IMR-90 (cell line): ENCODE data around the gene PPT2. TPM values are rescaled to one million over a fixed set of nuclear protein-coding genes. Genes with fewer than 3 reads are reported as not detected.

Experiments
- ATAC-seq: fragments of 200-7000 bp; cut with Tn5 transposase; 2 replicates; pipeline ENCODE4 v1.9.1; 2020; ENCODE audit warnings: low read depth, mild to moderate bottlenecking, moderate library complexity
- BruUV-seq: library from RNA; stranded (reverse); fragments of 400-500 nt; replicated peaks from 2 replicates; lab custom pipeline; 2021; lab: Mats Ljungman, UMichigan
- CTCF ChIA-PET: fragments of 300-600 bp; formaldehyde crosslinking; extraction: SDS; loops from one replicate; lab custom pipeline; 2021; ENCODE audit warnings: antibody characterized with exemption; lab: Yijun Ruan, JAX
- POLR2A ChIA-PET: fragments of 300-600 bp; sonication (Branson Sonifier 250); formaldehyde crosslinking; loops from one replicate; lab custom pipeline; 2022; ENCODE audit warnings: antibody characterized with exemption; ENCODE audit not compliant: unreplicated experiment; lab: Charles Lee
- DNase-seq: peaks from one replicate; pipeline ENCODE4 v3.0.0; 2013
- H2AFZ ChIP-seq: replicated peaks from 2 replicates; pipeline ENCODE3; 2013; ENCODE audit warnings: low read length, mild to moderate bottlenecking; ENCODE audit not compliant: poor library complexity
- H2AK5ac ChIP-seq: 2 replicates; pipeline ENCODE4 v1.6.1; 2013; ENCODE audit warnings: low read depth, low read length, inconsistent platforms
- H2AK9ac ChIP-seq: replicated peaks from 2 replicates; pipeline ENCODE3; 2013; ENCODE audit warnings: mild to moderate bottlenecking, low read depth, low read length, moderate library complexity; ENCODE audit not compliant: poor library complexity
- H2BK120ac ChIP-seq: 2 replicates; pipeline ENCODE4 v1.6.1; 2013; ENCODE audit warnings: low read depth, low read length, inconsistent platforms
- H2BK15ac ChIP-seq: 3 replicates; pipeline ENCODE4 v1.6.1; 2013; ENCODE audit warnings: low read depth, low read length, inconsistent platforms
- H2BK20ac ChIP-seq: 2 replicates; pipeline ENCODE4 v1.6.1; 2013; ENCODE audit warnings: low read depth, mild to moderate bottlenecking, inconsistent platforms, low read length, moderate library complexity
- H2BK5ac ChIP-seq: 2 replicates; pipeline ENCODE4 v1.6.1; 2013; ENCODE audit warnings: mild to moderate bottlenecking, low read depth, low read length, inconsistent platforms; ENCODE audit not compliant: poor library complexity, severe bottlenecking
- H3K14ac ChIP-seq: replicated peaks from 2 replicates; pipeline ENCODE4 v1.6.1; 2013; ENCODE audit warnings: low read depth, low read length, inconsistent platforms
- H3K18ac ChIP-seq: 2 replicates; pipeline ENCODE4 v1.6.1; 2013; ENCODE audit warnings: low read depth, low read length, control low read depth
- H3K23ac ChIP-seq: 2 replicates; pipeline ENCODE4 v1.6.1; 2013; ENCODE audit warnings: low read depth, low read length, inconsistent platforms
- H3K27ac ChIP-seq: 2 replicates; pipeline ENCODE4 v1.5.1; 2013; ENCODE audit warnings: mild to moderate bottlenecking, control low read depth, low read length; ENCODE audit not compliant: insufficient read depth
- H3K27me3 ChIP-seq: 2 replicates; pipeline ENCODE4 v1.6.1; 2013; ENCODE audit warnings: low read length; ENCODE audit not compliant: control insufficient read depth, insufficient read depth
- H3K36me3 ChIP-seq: 2 replicates; pipeline ENCODE4 v1.6.1; 2013; ENCODE audit warnings: low read length, mixed read lengths; ENCODE audit not compliant: control insufficient read depth, insufficient read depth
- H3K4ac ChIP-seq: 2 replicates; pipeline ENCODE4 v1.6.1; 2013; ENCODE audit warnings: low read depth, low read length, inconsistent platforms
- H3K4me1 ChIP-seq: 2 replicates; pipeline ENCODE4 v1.6.1; 2013; ENCODE audit warnings: low read length, mixed read lengths; ENCODE audit not compliant: control insufficient read depth, insufficient read depth
- H3K4me2 ChIP-seq: 2 replicates; pipeline ENCODE4 v1.6.1; 2013; ENCODE audit warnings: low read depth, mild to moderate bottlenecking, control low read depth, low read length, moderate library complexity
- H3K4me3 ChIP-seq: 2 replicates; pipeline ENCODE4 v1.5.1; 2013; ENCODE audit warnings: low read depth, mild to moderate bottlenecking, control low read depth, low read length, moderate library complexity; ENCODE audit not compliant: insufficient read depth
- H3K56ac ChIP-seq: 2 replicates; pipeline ENCODE4 v1.6.1; 2013; ENCODE audit warnings: low read length, inconsistent platforms; ENCODE audit not compliant: insufficient read depth; ENCODE audit errors: extremely low read depth
- H3K79me1 ChIP-seq, 2 experiments: 2 replicates each; pipeline ENCODE4 v1.6.1; 2013; ENCODE audit warnings: low read length in 2 of 2, inconsistent platforms in 1 of 2, low read depth in 1 of 2
- H3K9ac ChIP-seq: 2 replicates; pipeline ENCODE4 v1.6.1; 2013; ENCODE audit warnings: low read depth, low read length, control low read depth
- H3K9me1 ChIP-seq: 2 replicates; pipeline ENCODE4 v1.6.1; 2013; ENCODE audit warnings: low read length, inconsistent platforms; ENCODE audit not compliant: insufficient read depth
- H3K9me3 ChIP-seq: 2 replicates; pipeline ENCODE4 v1.6.1; 2013; ENCODE audit warnings: low read length; ENCODE audit not compliant: control insufficient read depth, insufficient read depth
- H4K20me1 ChIP-seq: 2 replicates; pipeline ENCODE4 v1.6.1; 2013; ENCODE audit warnings: low read length, inconsistent platforms; ENCODE audit not compliant: insufficient read depth
- H4K5ac ChIP-seq: 2 replicates; pipeline ENCODE4 v1.6.1; 2013; ENCODE audit warnings: mild to moderate bottlenecking, low read depth, low read length, control low read depth
- H4K8ac ChIP-seq, 2 experiments: 2 replicates each; pipeline ENCODE4 v1.6.1; 2013; ENCODE audit warnings: low read depth in 2 of 2, low read length in 2 of 2, control low read depth in 1 of 2, inconsistent platforms in 1 of 2
- H4K91ac ChIP-seq: 2 replicates; pipeline ENCODE4 v1.6.1; 2013; ENCODE audit warnings: low read depth, low read length, inconsistent platforms; ENCODE audit not compliant: insufficient read depth
- CEBPB ChIP-seq: IDR thresholded peaks from 2 replicates; pipeline ENCODE4 v1.6.1; 2012; ENCODE audit warnings: low read depth, low read length, improper control_type of control experiment
- ELK1 ChIP-seq: fragments of 150-350 bp; IDR thresholded peaks from 2 replicates; pipeline ENCODE4 v1.6.1; 2016; ENCODE audit warnings: low read depth, mild to moderate bottlenecking, low read length, moderate library complexity, borderline replicate concordance
- MAZ ChIP-seq: IDR thresholded peaks from 2 replicates; pipeline ENCODE4 v1.6.1; 2012; ENCODE audit warnings: low read depth, mild to moderate bottlenecking, low read length, improper control_type of control experiment, moderate library complexity, borderline replicate concordance
- MXI1 ChIP-seq: IDR thresholded peaks from 2 replicates; pipeline ENCODE4 v1.6.1; 2012; ENCODE audit warnings: low read depth, mild to moderate bottlenecking, low read length, moderate library complexity, borderline replicate concordance
- NFE2L2 ChIP-seq: fragments of 150-350 bp; IDR thresholded peaks from 2 replicates; pipeline ENCODE4 v1.6.1; 2016; ENCODE audit warnings: low read depth, mild to moderate bottlenecking, low read length
- POLR2A ChIP-seq: IDR thresholded peaks from 2 replicates; pipeline ENCODE4 v1.6.1; 2012; ENCODE audit warnings: mild to moderate bottlenecking, low read depth, low read length
- RAD21 ChIP-seq: IDR thresholded peaks from 2 replicates; pipeline ENCODE4 v1.6.1; 2012; ENCODE audit warnings: low read length, improper control_type of control experiment
- RCOR1 ChIP-seq: IDR thresholded peaks from 2 replicates; pipeline ENCODE4 v1.6.1; 2012; ENCODE audit warnings: mild to moderate bottlenecking, low read length, improper control_type of control experiment; ENCODE audit not compliant: insufficient replicate concordance
- USF2 ChIP-seq: fragments of 150-350 bp; IDR thresholded peaks from 2 replicates; pipeline ENCODE4 v1.6.1; 2017; ENCODE audit warnings: mild to moderate bottlenecking, antibody characterized with exemption, low read length, low read depth
- WGBS, 2 experiments: methylation state at CpG; one replicate each; pipeline versions ENCODE4 v1.1.5 to v1.1.7; 2013; ENCODE audit warnings: missing lambda C conversion rate in 2 of 2; ENCODE audit not compliant: insufficient read length in 1 of 2; ENCODE audit errors: extremely low coverage in 2 of 2; 5-methylcytosine and 5-hydroxymethylcytosine counted together
- dilution Hi-C: fragments of 300-500 bp; cut with HindIII; formaldehyde crosslinking; loops from one replicate; pipeline ENCODE4 v1.14.3; 2018; ENCODE audit warnings: low sequenced_read_pairs; ENCODE audit not compliant: unreplicated experiment
- in situ Hi-C: fragments of 300-500 bp; cut with MboI; formaldehyde crosslinking; loops from 3 replicates; pipeline ENCODE4 v1.14.3; 2019; ENCODE audit warnings: low sequenced_read_pairs, inconsistent platforms, mixed read lengths
- intact Hi-C: fragments of 100-400 bp; cut with micrococcal nuclease; formaldehyde crosslinking; loops from 2 replicates; pipeline ENCODE4 v1.10.0; 2022
- polyA plus RNA-seq, 3 experiments: library from polyadenylated mRNA; depleted of rRNA; stranded (reverse); fragments of >200 nt; gene quantifications; 2 replicates each; pipeline ENCODE4 v1.2.3, GENCODE V29; 2012; ENCODE audit warnings: low replicate concordance in 1 of 3
- total RNA-seq: library from RNA; depleted of rRNA; stranded (reverse); fragments of >200 nt; gene quantifications from 2 replicates; pipeline ENCODE4 v1.2.3, GENCODE V29; 2012

The PPT2 gene
- total and polyA plus RNA-seq, 2 of the 4 experiments (the other 2 are of a cell fraction), result 3.2 to 16.2 TPM

GRCh38 chr6:32110632-32111031 is 43.3 kb upstream of the PPT2 start:
- Histone ChIP-seq H3K36me3 (peaks cover 3% of the 10 kb centered on the region; the same call in 1 of the 2 replicates), H3K27me3 (peaks cover 27% of the 10 kb centered on the region), H3K14ac (no peak overlapping the region), H3K4me2 (no peak overlapping the region), H2BK120ac (no peak overlapping the region), H2AK9ac (no peak overlapping the region), H4K91ac (no peak overlapping the region), H2AK5ac (no peak overlapping the region; the same call in 1 of the 2 replicates), H3K4me3 (no peak overlapping the region), H3K9me1 (peaks cover 12% of the 10 kb centered on the region), H3K23ac (no peak overlapping the region), H3K9me3 (no peaks in the 10 kb centered on the region), H3K4me1 (peaks cover 41% of the 10 kb centered on the region), H2BK15ac (no peak overlapping the region), H3K79me1 (peaks cover 0 to 9% of the 10 kb centered on the region in 2 experiments; a peak in 1 of 4 replicates), H3K56ac (no peak overlapping the region), H4K5ac (no peak overlapping the region), H2BK5ac (no peak overlapping the region), H3K27ac (no peak overlapping the region), H2BK20ac (no peak overlapping the region), H2AFZ (no peak overlapping the region), H4K8ac (no peak overlapping the region), H3K9ac (no peak overlapping the region), H3K18ac (no peak overlapping the region), H3K4ac (no peak overlapping the region), H4K20me1 (peaks cover 4% of the 10 kb centered on the region; the same call in 1 of the 2 replicates)
- DNase-seq (no peak), ATAC-seq (no peak)
- in situ Hi-C loops, result loop anchor here (10.0 kb wide), 1 partner anchor 136 kb away; the partner anchor contains the start of gene DXO
- BruUV-seq, result no TSS peak
- TF ChIP-seq RAD21, result no peak
- no peak for TF ChIP-seq POLR2A
- TF ChIP-seq MAZ, result no peak
- TF ChIP-seq MXI1, result no peak
- TF ChIP-seq USF2, result no peak
- TF ChIP-seq NFE2L2, result no peak
- TF ChIP-seq ELK1, result no peak
- TF ChIP-seq CEBPB, result no peak
- no peak for TF ChIP-seq RCOR1
- dilution Hi-C loops, result no loop called here
- ChIA-PET CTCF (no interaction called here), POLR2A (interaction anchor here (0.6 kb wide), 1 partner anchor 125 kb away, joined by 4 read pairs; no protein-coding TSS in a partner anchor)
- 74% methylated on average over 4 of the region's 7 CpGs; no CpG with 5 or more reads in 1 of the 2 experiments for WGBS, 2 experiments
- intact Hi-C loops, result loop anchor here (5.0 kb wide), 1 partner anchor 153 kb away; the partner anchor contains the start of genes NELFE and SKIC2
